Tibial nerve (tissue), 4 donors: ENCODE measurements around the gene USP8. TPM values are rescaled to one million over a fixed set of nuclear protein-coding genes. Genes with fewer than 3 reads are reported as not detected.
"Not testable (repeated sequence)": the region's sequence is repeated elsewhere in the genome, so short reads cannot be mapped to it uniquely, and the experiment has no call there.

Experiments used
- DNase-seq, 2 donors: peaks; one replicate each; pipeline ENCODE4 v3.0.0-alpha.2; 2019; ENCODE audit warnings: low spot score in 2 of 2
- H3K27ac ChIP-seq, 4 donors: fragments of 200-600 bp; sonication (generic) in 3 of 4; one replicate each; pipeline ENCODE4 v1.5.1; 2017 to 2019; ENCODE audit warnings: mild to moderate bottlenecking in 1 of 4
- H3K27me3 ChIP-seq, 2 donors: fragments of 200-600 bp; sonication (generic) in 1 of 2; one replicate each; pipeline versions ENCODE4 v1.5.1 to v1.6.0; 2017 to 2019
- H3K36me3 ChIP-seq, 3 donors: fragments of 200-600 bp; sonication (generic); one replicate each; pipeline ENCODE4 v1.5.1; 2018 to 2019
- H3K4me1 ChIP-seq, 4 donors: fragments of 200-600 bp; sonication (generic) in 3 of 4; one replicate each; pipeline ENCODE4 v1.5.1; 2017 to 2019
- H3K4me3 ChIP-seq, 4 donors: fragments of 200-600 bp; sonication (generic) in 3 of 4; one replicate each; pipeline ENCODE4 v1.5.1; 2017 to 2019; ENCODE audit warnings: mild to moderate bottlenecking in 1 of 4, moderate library complexity in 1 of 4
- H3K9me3 ChIP-seq, 4 donors: fragments of 200-600 bp; sonication (generic) in 3 of 4; one replicate each; pipeline ENCODE4 v1.5.1; 2017 to 2019
- EP300 ChIP-seq, 2 donors: sonication (generic); formaldehyde crosslinking; IDR thresholded peaks; one replicate each; pipeline ENCODE4 v1.6.1; 2017; ENCODE audit warnings: antibody characterized with exemption in 2 of 2, mild to moderate bottlenecking in 1 of 2
- POLR2A ChIP-seq, 2 donors: fragments of 450-650 bp; IDR thresholded peaks; one replicate each; pipeline ENCODE4 v1.6.1; 2017; ENCODE audit warnings: antibody characterized with exemption in 2 of 2, mild to moderate bottlenecking in 2 of 2, moderate library complexity in 2 of 2
- WGBS, 2 donors: methylation state at CpG; one replicate each; pipeline ENCODE4 v1.1.5; 2018; 5-methylcytosine and 5-hydroxymethylcytosine counted together
- total RNA-seq, 4 donors: library from RNA; depleted of rRNA; stranded (reverse); fragments of >200 nt; gene quantifications; one replicate each; pipeline ENCODE4 v1.1.0, GENCODE V29; 2016
- TF ChIP-seq, protein P1 (sequence below), 5 experiments: fragments of 200-600 bp in 3 of 5; fragments of 450-650 bp in 2 of 5; sonication (generic) in 3 of 5; IDR thresholded peaks; one replicate each; pipeline ENCODE4 v1.5.1; 2016 to 2019; ENCODE audit warnings: antibody characterized with exemption in 5 of 5, mild to moderate bottlenecking in 3 of 5, moderate library complexity in 2 of 5

The USP8 gene
- total RNA-seq, 4 donors from 2014 or later = 39.8 to 97.2 (median 53.5) TPM

DNA sequence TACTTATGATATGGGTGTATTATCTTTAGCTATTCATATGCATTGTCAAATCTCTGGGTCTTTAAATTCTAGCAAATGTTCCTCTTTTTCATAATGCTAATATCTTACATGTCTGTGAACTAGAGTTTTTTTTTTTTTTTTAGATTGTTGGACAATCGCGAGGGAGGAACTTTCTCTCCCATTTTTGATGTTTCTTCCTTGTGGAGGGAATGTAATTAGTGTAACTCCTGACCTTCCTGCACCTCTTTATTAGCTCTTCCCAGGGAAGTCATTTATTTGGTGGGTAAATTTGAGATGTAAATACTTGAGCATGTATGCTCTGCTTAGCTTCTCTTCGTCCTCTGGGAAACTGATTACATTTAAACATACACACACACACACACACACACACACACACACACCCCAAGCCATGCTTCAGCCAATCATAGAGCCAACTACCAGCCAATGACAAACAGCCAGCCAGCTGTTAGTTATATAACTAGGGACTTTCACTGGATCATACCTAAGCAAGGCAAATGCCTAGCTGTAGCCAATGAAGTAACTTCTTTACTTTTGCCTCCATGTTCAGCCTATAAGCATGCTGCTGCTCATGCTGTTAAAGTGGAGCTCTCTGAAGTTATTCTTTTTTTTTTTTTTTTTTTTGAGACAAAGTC lies 8.3 kb upstream of the USP8 start:
- H3K27ac ChIP-seq = no peak overlapping the region
- DNase-seq = no peak
- no peak for TF ChIP-seq EP300 (IDR thresholded peaks at IDR 0.05)
- no peak for TF ChIP-seq POLR2A (IDR thresholded peaks at IDR 0.05)
- TF ChIP-seq, protein P1, sequence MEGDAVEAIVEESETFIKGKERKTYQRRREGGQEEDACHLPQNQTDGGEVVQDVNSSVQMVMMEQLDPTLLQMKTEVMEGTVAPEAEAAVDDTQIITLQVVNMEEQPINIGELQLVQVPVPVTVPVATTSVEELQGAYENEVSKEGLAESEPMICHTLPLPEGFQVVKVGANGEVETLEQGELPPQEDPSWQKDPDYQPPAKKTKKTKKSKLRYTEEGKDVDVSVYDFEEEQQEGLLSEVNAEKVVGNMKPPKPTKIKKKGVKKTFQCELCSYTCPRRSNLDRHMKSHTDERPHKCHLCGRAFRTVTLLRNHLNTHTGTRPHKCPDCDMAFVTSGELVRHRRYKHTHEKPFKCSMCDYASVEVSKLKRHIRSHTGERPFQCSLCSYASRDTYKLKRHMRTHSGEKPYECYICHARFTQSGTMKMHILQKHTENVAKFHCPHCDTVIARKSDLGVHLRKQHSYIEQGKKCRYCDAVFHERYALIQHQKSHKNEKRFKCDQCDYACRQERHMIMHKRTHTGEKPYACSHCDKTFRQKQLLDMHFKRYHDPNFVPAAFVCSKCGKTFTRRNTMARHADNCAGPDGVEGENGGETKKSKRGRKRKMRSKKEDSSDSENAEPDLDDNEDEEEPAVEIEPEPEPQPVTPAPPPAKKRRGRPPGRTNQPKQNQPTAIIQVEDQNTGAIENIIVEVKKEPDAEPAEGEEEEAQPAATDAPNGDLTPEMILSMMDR (IDR thresholded peaks at IDR 0.05) = no peak
- H3K4me1 ChIP-seq = no peaks in the 10 kb centered on the region
- no peaks in the 10 kb centered on the region for H3K27me3 ChIP-seq
- 67 to 71% methylated on average over 3 of the region's 3 CpGs for WGBS, 2 donors
- no peak overlapping the region for H3K4me3 ChIP-seq
- H3K36me3 ChIP-seq = no peaks in the 10 kb centered on the region
- H3K9me3 ChIP-seq = no peaks in the 10 kb centered on the region

DNA sequence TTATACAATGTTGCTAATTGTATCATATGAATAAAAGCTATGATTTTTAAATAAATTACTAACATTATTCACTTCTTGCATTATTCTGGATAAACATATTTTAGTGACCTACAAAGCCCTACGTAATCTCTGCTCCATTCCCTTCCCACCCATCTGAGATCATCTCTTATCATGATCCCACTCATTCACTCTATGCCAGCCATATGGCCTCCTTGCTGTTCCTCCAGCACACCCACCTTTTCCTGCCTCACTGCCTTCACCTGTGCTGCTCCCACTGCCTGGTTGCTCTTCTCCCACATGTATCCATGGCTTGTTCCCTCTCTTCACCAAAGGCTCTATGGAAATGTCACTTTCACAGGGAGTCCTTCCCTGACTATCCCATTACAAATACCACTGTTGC lies 7.3 kb upstream of the USP8 start:
- H3K36me3 ChIP-seq = no peaks in the 10 kb centered on the region
- H3K9me3 ChIP-seq = no peaks in the 10 kb centered on the region
- WGBS, 2 donors = 85 to 92% methylated on average over 1 of the region's 1 CpG
- H3K27me3 ChIP-seq = no peaks in the 10 kb centered on the region
- H3K4me1 ChIP-seq = no peaks in the 10 kb centered on the region
- H3K27ac ChIP-seq = no peak overlapping the region
- DNase-seq = no peak
- TF ChIP-seq EP300 (IDR thresholded peaks at IDR 0.05) = no peak
- TF ChIP-seq POLR2A (IDR thresholded peaks at IDR 0.05) = no peak
- TF ChIP-seq, protein P1 (IDR thresholded peaks at IDR 0.05) = no peak
- H3K4me3 ChIP-seq = no peak overlapping the region

DNA sequence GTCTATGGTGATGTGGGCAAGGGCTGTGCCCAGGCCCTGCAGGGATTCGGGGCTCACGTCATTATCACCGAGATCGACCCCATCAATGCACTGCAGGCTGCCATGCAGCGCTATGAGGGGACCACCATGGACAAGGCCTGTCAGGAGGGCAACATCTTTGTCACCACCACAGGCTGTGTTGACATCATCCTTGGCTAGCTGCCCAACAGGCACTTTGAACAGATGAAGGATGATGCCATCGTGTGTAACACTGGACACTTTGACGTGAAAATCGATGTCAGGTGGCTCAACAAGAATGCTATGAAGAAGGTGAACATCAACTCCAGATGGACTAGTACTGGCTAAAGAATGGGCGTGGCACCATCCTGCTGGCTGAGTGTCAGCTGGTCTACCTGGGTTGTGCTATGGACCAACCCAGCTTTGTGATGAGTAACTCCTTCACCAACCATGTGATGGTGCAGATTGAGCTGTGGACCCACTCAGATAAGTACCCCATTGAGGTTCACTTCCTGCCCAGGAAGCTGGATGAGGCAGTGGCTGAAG lies 6.1 kb upstream of the USP8 start:
- DNase-seq = no peak
- WGBS, 2 donors = 94 to 96% methylated on average over 8 to 9 of the region's 9 CpGs
- Histone ChIP-seq H3K36me3 (no peaks in the 10 kb centered on the region), H3K27me3 (no peaks in the 10 kb centered on the region), H3K4me3 (no peak overlapping the region), H3K27ac (no peak overlapping the region), H3K4me1 (no peaks in the 10 kb centered on the region), H3K9me3 (no peaks in the 10 kb centered on the region)
- TF ChIP-seq EP300 (IDR thresholded peaks at IDR 0.05) (no peak), POLR2A (IDR thresholded peaks at IDR 0.05) (no peak)
- TF ChIP-seq, protein P1 (IDR thresholded peaks at IDR 0.05) = no peak

DNA sequence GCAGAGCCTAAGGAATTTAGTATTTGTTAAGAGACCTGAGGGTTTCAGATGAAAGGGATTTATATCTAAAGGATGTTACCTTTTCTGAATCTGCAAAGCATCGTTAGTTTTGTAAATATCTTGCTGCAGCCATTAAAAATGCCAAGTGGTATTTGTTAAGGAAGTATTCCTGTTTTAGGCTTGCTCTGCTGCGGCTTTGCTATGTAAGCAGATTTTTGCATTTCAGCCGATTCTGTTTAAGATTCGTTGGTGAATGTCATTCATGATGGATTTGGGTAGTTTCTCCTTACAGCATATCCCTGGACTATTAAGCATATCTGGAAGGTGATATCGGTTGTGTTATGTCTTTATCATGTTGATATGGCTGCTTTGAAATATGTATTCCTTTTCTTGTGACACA lies 1.0 kb downstream of the USP8 start:
- no peak for TF ChIP-seq POLR2A (IDR thresholded peaks at IDR 0.05)
- TF ChIP-seq, protein P1 (IDR thresholded peaks at IDR 0.05) = no peak
- no peak for TF ChIP-seq EP300 (IDR thresholded peaks at IDR 0.05)
- WGBS, 2 donors = 16 to 18% methylated on average over 5 of the region's 5 CpGs
- Histone ChIP-seq H3K4me3 (peak overlapping the region; percentile 63 to 79 (median 70)), H3K36me3 (no peaks in the 10 kb centered on the region), H3K9me3 (no peaks in the 10 kb centered on the region), H3K27ac (peak overlapping the region in 3 of 4 donors; percentile 87 to 95 (median 92)), H3K4me1 (peaks cover 0 to 29% (median 18%) of the 10 kb centered on the region in 4 donors), H3K27me3 (no peaks in the 10 kb centered on the region)
- no peak for DNase-seq

DNA sequence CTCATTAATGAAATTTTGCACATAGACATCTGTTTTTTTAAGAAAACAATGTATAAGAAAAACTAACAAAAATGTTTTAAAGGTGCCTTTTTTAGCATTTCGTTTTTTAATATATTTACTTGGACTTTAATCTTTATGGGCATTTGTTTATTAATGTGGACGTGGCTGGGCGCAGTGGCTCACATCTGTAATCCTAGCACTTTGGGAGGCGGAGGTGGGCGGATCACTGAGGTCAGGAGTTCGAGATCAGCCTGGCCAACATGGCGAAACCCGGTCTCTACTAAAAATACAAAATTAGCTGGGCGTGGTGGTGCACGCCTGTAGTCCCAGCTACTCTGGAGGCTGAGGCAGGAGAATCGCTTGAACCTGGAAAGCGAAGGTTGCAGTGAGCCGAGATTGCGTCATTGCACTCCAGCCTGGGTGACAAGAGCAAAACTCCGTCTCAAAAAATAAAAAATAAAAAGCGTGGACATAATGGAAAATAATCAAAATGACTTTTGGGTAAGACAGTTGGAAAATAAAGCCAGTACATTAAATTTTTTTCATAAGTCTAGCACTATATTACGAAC lies 1.6 kb downstream of the USP8 start:
- WGBS, 2 donors = 88 to 89% methylated on average over 17 of the region's 17 CpGs
- DNase-seq, H3K27me3 ChIP-seq, H3K27ac ChIP-seq, H3K9me3 ChIP-seq, H3K36me3 ChIP-seq: not testable (repeated sequence)
- Histone ChIP-seq H3K4me3 (peak overlapping the region in 3 of 4 donors; percentile 70 to 79 (median 71)), H3K4me1 (peaks cover 0 to 31% (median 18%) of the 10 kb centered on the region in 4 donors)
